Heart right ventricle (tissue), 16 donors: ENCODE measurements around the gene COL23A1. TPM values are rescaled to one million over a fixed set of nuclear protein-coding genes. Genes with fewer than 3 reads are reported as not detected.
A peak's percentile ranks its signal among the peaks of the same experiment; 100 is the strongest.

Source experiments
- ATAC-seq, 8 donors: fragments of 200-7000 bp; cut with Tn5 transposase; one replicate each; pipeline ENCODE4 v1.9.1; 2020; ENCODE audit warnings: mild to moderate bottlenecking in 8 of 8, moderate library complexity in 8 of 8, moderate number of reproducible peaks in 1 of 8
- DNase-seq, 2 donors: peaks; one replicate each; pipeline ENCODE4 v3.0.0-alpha.2; 2020
- H3K27ac ChIP-seq, 10 donors: fragments of 200-600 bp; sonication (generic) in 2 of 10; one replicate each; pipeline versions ENCODE4 v1.5.0 to v1.8.0; 2020 to 2022; ENCODE audit warnings: mild to moderate bottlenecking in 3 of 10
- H3K27me3 ChIP-seq, 7 donors: fragments of 200-600 bp; one replicate each; pipeline ENCODE4 v1.8.0; 2021 to 2022; ENCODE audit warnings: mild to moderate bottlenecking in 2 of 7
- H3K36me3 ChIP-seq, 9 donors: fragments of 200-600 bp; sonication (generic) in 1 of 9; one replicate each; pipeline versions ENCODE4 v1.5.0 to v1.8.0; 2020 to 2022; ENCODE audit warnings: mild to moderate bottlenecking in 2 of 9
- H3K4me1 ChIP-seq, 9 donors: fragments of 200-600 bp; sonication (generic) in 1 of 9; one replicate each; pipeline versions ENCODE4 v1.5.0 to v1.8.0; 2020 to 2022; ENCODE audit warnings: mild to moderate bottlenecking in 4 of 9
- H3K4me3 ChIP-seq, 10 donors: fragments of 200-600 bp; sonication (generic) in 2 of 10; one replicate each; pipeline versions ENCODE4 v1.5.0 to v1.8.0; 2020 to 2022; ENCODE audit warnings: mild to moderate bottlenecking in 7 of 10, moderate library complexity in 2 of 10
- H3K9me3 ChIP-seq, 11 donors: fragments of 200-600 bp in 10 of 11; sonication (generic) in 2 of 11; one replicate each; pipeline versions ENCODE4 v1.5.0 to v1.8.0; 2013 to 2022; ENCODE audit warnings: mild to moderate bottlenecking in 2 of 11, control low read depth in 1 of 11, moderate library complexity in 1 of 11
- CTCF ChIP-seq, 9 donors: fragments of 200-600 bp; sonication (generic) in 2 of 9; IDR thresholded peaks; one replicate each; pipeline versions ENCODE4 v1.5.0 to v1.8.0; 2021 to 2022; ENCODE audit warnings: antibody characterized with exemption in 9 of 9, mild to moderate bottlenecking in 5 of 9, moderate library complexity in 1 of 9
- WGBS, 2 donors: extraction: QIAGEN DNeasy Blood & Tissue Kit; methylation state at CpG; one replicate each; pipeline ENCODE4 v1.1.7; 2013; ENCODE audit warnings: inconsistent platforms in 1 of 2; 5-methylcytosine and 5-hydroxymethylcytosine counted together
- intact Hi-C, 10 donors: fragments of 100-400 bp; cut with DNase I; formaldehyde crosslinking; loops; one replicate each; pipeline versions ENCODE4 v1.11.1 to v1.14.2; 2022
- polyA plus RNA-seq, 2 donors: library from polyadenylated mRNA; stranded (reverse); fragments of 200-250 nt; gene quantifications; one replicate each; pipeline ENCODE4 v1.2.3, GENCODE V29; 2013
- total RNA-seq, 10 donors: library from RNA; stranded (reverse); fragmentation: NEBNext Ultra II Directional in 3 of 10; extraction: Animal tissue kit (Norgen Biotek cat#: 25700) in 3 of 10; gene quantifications; one replicate each; pipeline versions ENCODE4 v1.2.1 to v1.2.4, GENCODE V29; 2021 to 2023
- donor health status: Arrhythmogenic right ventricular cardiomyopathy.
- donor health status: ischemic (EF 13 %, LVEDD 7.1; RV severe dilation, severe dysfunction).
- donor health status: healthy with polysubstance abuse.
- donor health status: DM: no; HTN: yes; CAD: no.
- donor health status: DM: no; HTN: no; CAD: no.
- donor health status: ischemic (EF 25% LVEDD 6.9; RV normal size, moderate dysfunction).
- donor health status: ischemic (EF 25% LVEDD 5.7; RV mildly dilated, moderate dysfunction).
- donor health status: healthy.
- donor health status: DM: yes; HTN: yes; CAD: no.
- donor health status: Ischemic cardiomyopathy.
- donor health status: ischemic (EF 35%, LVEDD 5.7; RV mildly dilated, moderate dysfunction).
- donor health status: nonischemic (EF 11% LVEDD 7.7; RV severe dilation, severe dysfunction).
- donor health status: DM: yes; HTN: yes; CAD: no.
- donor health status: PGD.
- donor health status: ischemic (EF 29% LVEDD 5.4; RV normal size, mild dysfunction).
- donor health status: nonischemic (EF 23%, LVEDD 6.1; RV moderate dilation, normal function).

Gene COL23A1
- total and polyA plus RNA-seq, 12 donors = 8.9 to 29.0 (median 16.2) TPM

DNA sequence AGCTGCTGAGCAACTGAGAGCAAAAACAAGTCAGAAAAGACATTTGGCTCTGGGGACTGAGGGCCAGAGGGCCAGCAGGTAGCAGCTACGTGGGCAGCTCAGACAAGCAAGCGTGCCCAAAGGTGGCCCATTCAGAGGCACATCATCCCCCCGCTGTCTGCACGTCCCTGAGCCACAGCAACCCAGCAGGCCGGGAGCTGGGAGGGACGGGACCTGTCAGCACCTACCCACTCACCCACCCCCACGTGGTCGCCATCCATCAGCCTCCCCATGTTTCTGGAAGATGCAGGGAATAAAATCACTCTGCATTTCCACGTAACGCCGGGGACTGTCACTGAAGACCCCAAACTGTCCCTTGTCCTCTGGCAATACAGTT lies 167.8 kb downstream of the COL23A1 start:
- H3K27ac ChIP-seq = no peak overlapping the region
- ATAC-seq (peak in 4 of 8 donors; percentile 32 to 58 (median 51)), DNase-seq (no peak)
- H3K36me3 ChIP-seq = no peaks in the 10 kb centered on the region
- peaks cover 0 to 1% (median 0%) of the 10 kb centered on the region in 9 donors for H3K4me1 ChIP-seq
- intact Hi-C loops = no loop called here
- H3K9me3 ChIP-seq = no peaks in the 10 kb centered on the region
- H3K27me3 ChIP-seq = peaks cover 0 to 5% (median 0%) of the 10 kb centered on the region in 7 donors
- WGBS, 2 donors = 52 to 63% methylated on average over 11 of the region's 11 CpGs
- no peak for TF ChIP-seq CTCF (IDR thresholded peaks at IDR 0.05)
- no peak overlapping the region for H3K4me3 ChIP-seq

- Histone ChIP-seq H3K4me1 (peaks cover 0 to 6% (median 0%) of the 10 kb centered on the region in 9 donors), H3K27ac (no peak overlapping the region), H3K4me3 (no peak overlapping the region), H3K27me3 (peaks cover 0 to 5% (median 0%) of the 10 kb centered on the region in 7 donors), H3K36me3 (no peaks in the 10 kb centered on the region), H3K9me3 (no peaks in the 10 kb centered on the region)
- TF ChIP-seq CTCF (IDR thresholded peaks at IDR 0.05) = no peak
- peak in 2 of 8 donors; percentile 7 to 23 for ATAC-seq
- DNase-seq = no peak
- WGBS, 2 donors = 71 to 72% methylated on average over 17 of the region's 17 CpGs
- intact Hi-C loops = no loop called here
These were observed 168.3 kb downstream of the COL23A1 start for GRCh38 chr5:178421699-178422399.

GRCh38 chr5:178421128-178421527 lies 169.1 kb downstream of the COL23A1 start:
- 74 to 83% methylated on average over 5 of the region's 5 CpGs for WGBS, 2 donors
- Histone ChIP-seq H3K9me3 (no peaks in the 10 kb centered on the region), H3K27me3 (peaks cover 0 to 5% (median 0%) of the 10 kb centered on the region in 7 donors), H3K4me1 (peaks cover 0 to 6% (median 0%) of the 10 kb centered on the region in 9 donors), H3K4me3 (no peak overlapping the region), H3K36me3 (no peaks in the 10 kb centered on the region), H3K27ac (no peak overlapping the region)
- intact Hi-C loops = no loop called here
- ATAC-seq = no peak
- no peak for TF ChIP-seq CTCF (IDR thresholded peaks at IDR 0.05)
- no peak for DNase-seq

DNA sequence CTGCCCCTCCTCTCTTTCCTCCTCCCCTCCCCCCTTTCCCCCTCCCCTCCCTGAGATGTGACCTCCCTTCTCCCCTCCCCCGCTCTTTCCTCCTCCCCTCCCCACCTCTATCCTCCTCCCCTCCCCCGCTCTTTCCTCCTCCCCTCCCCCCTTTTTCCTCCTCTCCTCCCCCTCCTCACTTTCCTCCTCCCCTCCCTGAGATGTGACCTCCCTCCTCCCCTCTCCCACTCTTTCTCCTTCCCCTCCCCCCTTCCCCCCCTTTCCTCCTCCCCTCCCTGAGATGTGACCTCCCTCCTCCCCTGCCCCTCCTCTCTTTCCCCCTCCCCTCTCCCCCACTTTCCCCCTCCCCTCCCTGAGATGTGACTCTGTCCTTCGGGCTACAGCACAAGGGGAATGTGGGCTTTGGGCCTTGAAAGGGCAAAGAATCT lies 169.8 kb downstream of the COL23A1 start:
- Histone ChIP-seq H3K4me1 (peaks cover 0 to 6% (median 0%) of the 10 kb centered on the region in 9 donors), H3K27ac (no peak overlapping the region), H3K4me3 (no peak overlapping the region), H3K9me3 (no peaks in the 10 kb centered on the region), H3K36me3 (no peaks in the 10 kb centered on the region), H3K27me3 (peaks cover 0 to 5% (median 0%) of the 10 kb centered on the region in 7 donors)
- WGBS, 2 donors = 54 to 59% methylated on average over 1 to 2 of the region's 3 CpGs
- intact Hi-C loops = no loop called here
- TF ChIP-seq CTCF (IDR thresholded peaks at IDR 0.05) = no peak
- DNase-seq (no peak), ATAC-seq (no peak)
